HepG2 (cell line): Measurements from ENCODE around the gene GRAMD4.

Source experiments
- EP300 ChIP-seq, 3 experiments: sonication (generic) in 1 of 3; formaldehyde crosslinking in 1 of 3; IDR thresholded peaks; 2 replicates each; pipeline versions ENCODE4 v1.5.1 to v1.6.1; 2011 to 2020; ENCODE audit warnings: low read depth in 2 of 3, low read length in 2 of 3, borderline replicate concordance in 1 of 3, improper control_type of control experiment in 1 of 3, mild to moderate bottlenecking in 1 of 3, missing genetic modification reagents in 1 of 3, moderate library complexity in 1 of 3
- EZH2 ChIP-seq: conservative IDR thresholded peaks from 2 replicates; pipeline ENCODE4 v1.6.1; 2012; ENCODE audit warnings: mild to moderate bottlenecking, low read depth, low read length, moderate library complexity
- GATAD1 ChIP-seq: IDR thresholded peaks from 2 replicates; pipeline ENCODE4 v1.6.1; 2016; ENCODE audit warnings: missing genetic modification reagents, missing compliant biosample characterization
- SRSF1 ChIP-seq: fragments of 200-400 bp; formaldehyde crosslinking; optimal IDR thresholded peaks from 2 replicates; pipeline ENCODE3; 2017; ENCODE audit warnings: mild to moderate bottlenecking, low read depth, low read length, moderate library complexity
- ZSCAN30 ChIP-seq: sonication (generic); formaldehyde crosslinking; IDR thresholded peaks from 2 replicates; pipeline ENCODE4 v1.5.0; 2020; ENCODE audit warnings: mild to moderate bottlenecking, missing genetic modification reagents
- TF ChIP-seq, protein P1 (sequence below): sonication (generic); formaldehyde crosslinking; IDR thresholded peaks from 2 replicates; pipeline ENCODE4 v1.9.0; 2022; ENCODE audit warnings: low read depth, missing genetic modification reagents
- TF ChIP-seq, protein P2 (sequence below): sonication (generic); formaldehyde crosslinking; IDR thresholded peaks from 2 replicates; pipeline ENCODE4 v1.5.0; 2020; ENCODE audit warnings: mild to moderate bottlenecking, missing genetic modification reagents, moderate library complexity
- TF ChIP-seq, protein P3 (sequence below): sonication (generic); formaldehyde crosslinking; IDR thresholded peaks from 2 replicates; pipeline ENCODE4 v1.4.0; 2020; ENCODE audit warnings: mild to moderate bottlenecking, missing genetic modification reagents

DNA sequence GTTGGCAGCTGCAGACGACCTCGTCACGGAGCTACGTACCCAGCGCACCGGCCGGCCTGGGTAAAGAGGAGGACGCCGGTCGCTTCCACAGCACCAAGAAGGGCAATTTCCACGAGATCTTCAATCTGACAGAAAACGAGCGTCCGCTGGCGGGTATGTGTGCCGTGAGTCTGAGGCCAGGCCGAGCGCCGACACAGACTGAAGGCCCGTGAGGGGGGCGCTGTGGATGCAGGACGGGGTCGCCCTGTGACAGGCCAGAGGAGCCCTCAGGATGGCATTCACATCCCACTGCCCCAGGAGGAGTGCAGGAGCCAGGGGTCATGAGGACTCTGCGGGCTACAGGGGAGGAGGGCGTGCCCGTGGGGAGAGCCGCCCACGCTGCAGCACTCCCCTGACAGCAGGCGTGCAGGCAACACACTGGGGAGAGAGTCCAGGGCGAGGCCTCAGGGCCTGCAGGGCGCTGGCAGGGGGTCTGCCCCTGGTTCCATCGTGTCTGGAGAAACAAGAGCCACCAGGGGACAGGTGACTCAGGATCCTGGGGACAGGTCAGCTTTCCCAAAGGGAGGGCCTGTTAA, 53.6 kb downstream of the GRAMD4 start:
- no peak for TF ChIP-seq EZH2
- TF ChIP-seq, protein P1, sequence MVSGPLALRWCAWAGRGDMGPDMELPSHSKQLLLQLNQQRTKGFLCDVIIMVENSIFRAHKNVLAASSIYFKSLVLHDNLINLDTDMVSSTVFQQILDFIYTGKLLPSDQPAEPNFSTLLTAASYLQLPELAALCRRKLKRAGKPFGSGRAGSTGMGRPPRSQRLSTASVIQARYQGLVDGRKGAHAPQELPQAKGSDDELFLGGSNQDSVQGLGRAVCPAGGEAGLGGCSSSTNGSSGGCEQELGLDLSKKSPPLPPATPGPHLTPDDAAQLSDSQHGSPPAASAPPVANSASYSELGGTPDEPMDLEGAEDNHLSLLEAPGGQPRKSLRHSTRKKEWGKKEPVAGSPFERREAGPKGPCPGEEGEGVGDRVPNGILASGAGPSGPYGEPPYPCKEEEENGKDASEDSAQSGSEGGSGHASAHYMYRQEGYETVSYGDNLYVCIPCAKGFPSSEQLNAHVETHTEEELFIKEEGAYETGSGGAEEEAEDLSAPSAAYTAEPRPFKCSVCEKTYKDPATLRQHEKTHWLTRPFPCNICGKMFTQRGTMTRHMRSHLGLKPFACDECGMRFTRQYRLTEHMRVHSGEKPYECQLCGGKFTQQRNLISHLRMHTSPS (CRISPR knock-in tag) = no peak
- TF ChIP-seq EP300 (IDR thresholded peaks at IDR 0.05; ENCODE audit: low read depth in 2 of 2, low read length in 2 of 2) = no peak
- no peak for TF ChIP-seq EP300 (CRISPR knock-in tag; IDR thresholded peaks at IDR 0.05; ENCODE audit: borderline replicate concordance)
- no peak for TF ChIP-seq GATAD1
- TF ChIP-seq, protein P2, sequence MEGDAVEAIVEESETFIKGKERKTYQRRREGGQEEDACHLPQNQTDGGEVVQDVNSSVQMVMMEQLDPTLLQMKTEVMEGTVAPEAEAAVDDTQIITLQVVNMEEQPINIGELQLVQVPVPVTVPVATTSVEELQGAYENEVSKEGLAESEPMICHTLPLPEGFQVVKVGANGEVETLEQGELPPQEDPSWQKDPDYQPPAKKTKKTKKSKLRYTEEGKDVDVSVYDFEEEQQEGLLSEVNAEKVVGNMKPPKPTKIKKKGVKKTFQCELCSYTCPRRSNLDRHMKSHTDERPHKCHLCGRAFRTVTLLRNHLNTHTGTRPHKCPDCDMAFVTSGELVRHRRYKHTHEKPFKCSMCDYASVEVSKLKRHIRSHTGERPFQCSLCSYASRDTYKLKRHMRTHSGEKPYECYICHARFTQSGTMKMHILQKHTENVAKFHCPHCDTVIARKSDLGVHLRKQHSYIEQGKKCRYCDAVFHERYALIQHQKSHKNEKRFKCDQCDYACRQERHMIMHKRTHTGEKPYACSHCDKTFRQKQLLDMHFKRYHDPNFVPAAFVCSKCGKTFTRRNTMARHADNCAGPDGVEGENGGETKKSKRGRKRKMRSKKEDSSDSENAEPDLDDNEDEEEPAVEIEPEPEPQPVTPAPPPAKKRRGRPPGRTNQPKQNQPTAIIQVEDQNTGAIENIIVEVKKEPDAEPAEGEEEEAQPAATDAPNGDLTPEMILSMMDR = no peak
- no peak for TF ChIP-seq ZSCAN30 (CRISPR knock-in tag)
- TF ChIP-seq, protein P3, sequence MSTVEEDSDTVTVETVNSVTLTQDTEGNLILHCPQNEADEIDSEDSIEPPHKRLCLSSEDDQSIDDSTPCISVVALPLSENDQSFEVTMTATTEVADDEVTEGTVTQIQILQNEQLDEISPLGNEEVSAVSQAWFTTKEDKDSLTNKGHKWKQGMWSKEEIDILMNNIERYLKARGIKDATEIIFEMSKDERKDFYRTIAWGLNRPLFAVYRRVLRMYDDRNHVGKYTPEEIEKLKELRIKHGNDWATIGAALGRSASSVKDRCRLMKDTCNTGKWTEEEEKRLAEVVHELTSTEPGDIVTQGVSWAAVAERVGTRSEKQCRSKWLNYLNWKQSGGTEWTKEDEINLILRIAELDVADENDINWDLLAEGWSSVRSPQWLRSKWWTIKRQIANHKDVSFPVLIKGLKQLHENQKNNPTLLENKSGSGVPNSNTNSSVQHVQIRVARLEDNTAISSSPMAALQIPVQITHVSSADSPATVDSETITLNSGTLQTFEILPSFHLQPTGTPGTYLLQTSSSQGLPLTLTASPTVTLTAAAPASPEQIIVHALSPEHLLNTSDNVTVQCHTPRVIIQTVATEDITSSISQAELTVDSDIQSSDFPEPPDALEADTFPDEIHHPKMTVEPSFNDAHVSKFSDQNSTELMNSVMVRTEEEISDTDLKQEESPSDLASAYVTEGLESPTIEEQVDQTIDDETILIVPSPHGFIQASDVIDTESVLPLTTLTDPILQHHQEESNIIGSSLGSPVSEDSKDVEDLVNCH (CRISPR knock-in tag) = no peak
- no peak for TF ChIP-seq SRSF1
